Dermis microvascular lymphatic vessel endothelial cell (primary cell): ENCODE measurements around the gene NOL8. TPM values are rescaled to one million over a fixed set of nuclear protein-coding genes. Genes with fewer than 3 reads are reported as not detected.

Source experiments
- DNase-seq, 2 donors: peaks; one replicate each; pipeline versions ENCODE4 v3.0.0 to v3.0.0-alpha.2; 2010; ENCODE audit warnings: low read depth in 2 of 2
- total RNA-seq: library from RNA; depleted of rRNA; stranded (reverse); fragments of >200 nt; gene quantifications from 2 replicates; pipeline ENCODE4 v1.2.1, GENCODE V29; 2014

NOL8 gene
- 10.4 and 14.9 TPM in 2 replicates for total RNA-seq

GRCh38 chr9:92325269-92325990 lies at the start of gene NOL8, which contains the start of gene CENPP:
NOL8 (minus strand) TSS chr9:92325350; CDS start chr9:92324161, 1,189 bp downstream.
CENPP (plus strand) TSS chr9:92325953.
- DNase-seq = peak; percentile 83 to 93

- DNase-seq = no peak
Observed at GRCh38 chr9:92373167-92373566, 48.0 kb upstream of the NOL8 start.

- DNase-seq = no peak
Observed at GRCh38 chr9:92369075-92369474, 43.9 kb upstream of the NOL8 start.

GRCh38 chr9:92360083-92360482 lies 34.9 kb upstream of the NOL8 start:
- no peak for DNase-seq

- DNase-seq = no peak
Observed at GRCh38 chr9:92359394-92359995, 34.3 kb upstream of the NOL8 start.

GRCh38 chr9:92353051-92353450 lies 27.9 kb upstream of the NOL8 start:
- DNase-seq = no peak

- DNase-seq = peak in 1 of 2 donors; percentile 12
Observed at GRCh38 chr9:92350740-92351133, 25.6 kb upstream of the NOL8 start.

- no peak for DNase-seq
Observed at GRCh38 chr9:92349771-92350739, 24.9 kb upstream of the NOL8 start.

- no peak for DNase-seq
Observed at GRCh38 chr9:92345582-92345981, 20.4 kb upstream of the NOL8 start.

GRCh38 chr9:92342825-92343488 lies 17.8 kb upstream of the NOL8 start:
- DNase-seq = no peak

- no peak for DNase-seq
Observed at GRCh38 chr9:92341578-92341977, 16.4 kb upstream of the NOL8 start.

GRCh38 chr9:92333282-92333634 lies 8.1 kb upstream of the NOL8 start:
- no peak for DNase-seq

GRCh38 chr9:92332577-92333281 lies 7.6 kb upstream of the NOL8 start:
- peak in 1 of 2 donors; percentile 57 for DNase-seq

GRCh38 chr9:92328225-92328624 lies 3.1 kb upstream of the NOL8 start:
- DNase-seq = peak; percentile 17 to 50

GRCh38 chr9:92327283-92327850 lies 2.2 kb upstream of the NOL8 start:
- no peak for DNase-seq

GRCh38 chr9:92325991-92326500 lies 896 bp upstream of the NOL8 start:
- DNase-seq = no peak

- DNase-seq = peak in 1 of 2 donors; percentile 85
Observed at GRCh38 chr9:92324889-92325268, 271 bp downstream of the NOL8 start.

- no peak for DNase-seq
Observed at GRCh38 chr9:92324431-92324830, 719 bp downstream of the NOL8 start.

GRCh38 chr9:92315456-92315855 lies 9.7 kb downstream of the NOL8 start:
- no peak for DNase-seq

- no peak for DNase-seq
Observed at GRCh38 chr9:92313624-92314012, 11.5 kb downstream of the NOL8 start.
